Measurements from ENCODE around the gene ZNF775.
"Not testable (repeated sequence)": the region's sequence is repeated elsewhere in the genome, so short reads cannot be mapped to it uniquely, and the experiment has no call there.

Gene ZNF775

GRCh38 chr7:150382123-150382843 lies 3.2 kb downstream of the ZNF775 start:
- DNase-seq (ENCODE audit: low read depth) = no peak

- no peak for DNase-seq (ENCODE audit: low read depth)
These were observed 3.7 kb downstream of the ZNF775 start for GRCh38 chr7:150382844-150383225.

- DNase-seq (ENCODE audit: low read depth) = no peak
These were observed 4.7 kb downstream of the ZNF775 start for GRCh38 chr7:150383710-150384397.

GRCh38 chr7:150384406-150385301 lies 5.5 kb downstream of the ZNF775 start:
- no peak for DNase-seq (ENCODE audit: low read depth)

GRCh38 chr7:150385302-150385723 lies 6.2 kb downstream of the ZNF775 start:
- DNase-seq (ENCODE audit: low read depth) = no peak

GRCh38 chr7:150385884-150386283 lies 6.8 kb downstream of the ZNF775 start:
- DNase-seq (ENCODE audit: low read depth) = not testable (repeated sequence)

GRCh38 chr7:150388306-150388705 lies 9.2 kb downstream of the ZNF775 start:
- no peak for DNase-seq (ENCODE audit: low read depth)

- no peak for DNase-seq (ENCODE audit: low read depth)
These were observed 9.8 kb downstream of the ZNF775 start for GRCh38 chr7:150388709-150389531.

- no peak for DNase-seq (ENCODE audit: low read depth)
These were observed 10.3 kb downstream of the ZNF775 start for GRCh38 chr7:150389532-150389816.

- DNase-seq (ENCODE audit: low read depth) = no peak
These were observed 11.1 kb downstream of the ZNF775 start for GRCh38 chr7:150390205-150390604.

GRCh38 chr7:150393325-150393724 lies 14.2 kb downstream of the ZNF775 start:
- no peak for DNase-seq (ENCODE audit: low read depth)

GRCh38 chr7:150396426-150396825 lies 17.3 kb downstream of the ZNF775 start:
- DNase-seq (ENCODE audit: low read depth) = no peak

GRCh38 chr7:150396851-150397260 lies 17.7 kb downstream of the ZNF775 start:
- no peak for DNase-seq (ENCODE audit: low read depth)

- DNase-seq (ENCODE audit: low read depth) = no peak
These were observed 18.4 kb downstream of the ZNF775 start for GRCh38 chr7:150397346-150398107.

GRCh38 chr7:150398108-150398964 lies 19.2 kb downstream of the ZNF775 start:
- DNase-seq (ENCODE audit: low read depth) = no peak

GRCh38 chr7:150398965-150399320 lies 19.8 kb downstream of the ZNF775 start:
- no peak for DNase-seq (ENCODE audit: low read depth)

GRCh38 chr7:150399421-150400007 lies 20.4 kb downstream of the ZNF775 start:
- DNase-seq (ENCODE audit: low read depth) = no peak

GRCh38 chr7:150400008-150400787 lies 21.1 kb downstream of the ZNF775 start:
- no peak for DNase-seq (ENCODE audit: low read depth)

GRCh38 chr7:150400788-150401423 lies 21.8 kb downstream of the ZNF775 start:
- no peak for DNase-seq (ENCODE audit: low read depth)
